ENCODE measurements around the gene TMEFF2.
"Not testable (repeated sequence)": the region's sequence is repeated elsewhere in the genome, so short reads cannot be mapped to it uniquely, and the experiment has no call there.

TMEFF2 gene

GRCh38 chr2:192127434-192127833 is 67.3 kb downstream of the TMEFF2 start:
- no peak for DNase-seq

- DNase-seq: no peak
Measured at GRCh38 chr2:192126912-192127311, 67.8 kb downstream of the TMEFF2 start.

- DNase-seq: no peak
Measured at GRCh38 chr2:192126426-192126825, 68.3 kb downstream of the TMEFF2 start.

- no peak for DNase-seq
Measured at GRCh38 chr2:192124571-192124970, 70.2 kb downstream of the TMEFF2 start.

GRCh38 chr2:192123847-192124246 is 70.9 kb downstream of the TMEFF2 start:
- peak; percentile 49 for DNase-seq

GRCh38 chr2:192122946-192123345 is 71.8 kb downstream of the TMEFF2 start:
- no peak for DNase-seq

- no peak for DNase-seq
Measured at GRCh38 chr2:192122141-192122540, 72.6 kb downstream of the TMEFF2 start.

GRCh38 chr2:192119536-192119935 is 75.2 kb downstream of the TMEFF2 start:
- no peak for DNase-seq

- no peak for DNase-seq
Measured at GRCh38 chr2:192117705-192118104, 77.0 kb downstream of the TMEFF2 start.

- DNase-seq: not testable (repeated sequence)
Measured at GRCh38 chr2:192111536-192111935, 83.2 kb downstream of the TMEFF2 start.

- no peak for DNase-seq
Measured at GRCh38 chr2:192099742-192100141, 95.0 kb downstream of the TMEFF2 start.

- no peak for DNase-seq
Measured at GRCh38 chr2:192098814-192099491, 95.8 kb downstream of the TMEFF2 start.

- no peak for DNase-seq
Measured at GRCh38 chr2:192091476-192091875, 103.3 kb downstream of the TMEFF2 start.

- no peak for DNase-seq
Measured at GRCh38 chr2:192090911-192091310, 103.8 kb downstream of the TMEFF2 start.

GRCh38 chr2:192087398-192087958 is 107.3 kb downstream of the TMEFF2 start:
- DNase-seq: no peak

- DNase-seq: no peak
Measured at GRCh38 chr2:192082121-192082520, 112.6 kb downstream of the TMEFF2 start.

GRCh38 chr2:192080096-192080495 is 114.6 kb downstream of the TMEFF2 start:
- DNase-seq: not testable (repeated sequence)

- no peak for DNase-seq
Measured at GRCh38 chr2:192073878-192074277, 120.9 kb downstream of the TMEFF2 start.

- DNase-seq: no peak
Measured at GRCh38 chr2:192072778-192073177, 122.0 kb downstream of the TMEFF2 start.

GRCh38 chr2:192072261-192072660 is 122.5 kb downstream of the TMEFF2 start:
- no peak for DNase-seq

GRCh38 chr2:192070099-192070498 is 124.6 kb downstream of the TMEFF2 start:
- DNase-seq: no peak

GRCh38 chr2:192069417-192069816 is 125.3 kb downstream of the TMEFF2 start:
- DNase-seq: no peak

GRCh38 chr2:192068966-192069365 is 125.8 kb downstream of the TMEFF2 start:
- DNase-seq: no peak

- no peak for DNase-seq
Measured at GRCh38 chr2:192067631-192068030, 127.1 kb downstream of the TMEFF2 start.

GRCh38 chr2:192064459-192064858 is 130.3 kb downstream of the TMEFF2 start:
- no peak for DNase-seq

Data from midbrain (tissue), 1 donor.